A549 (cell line): ENCODE data around the gene SP2. TPM values are rescaled to one million over a fixed set of nuclear protein-coding genes. Genes with fewer than 3 reads are reported as not detected.

Experiments
- ATAC-seq, 2 experiments: fragments of 200-7000 bp in 1 of 2; fragments of >200 bp in 1 of 2; cut with Nextera tagmentation in 1 of 2; cut with Tn5 transposase in 1 of 2; 3 replicates each; pipeline versions ENCODE4 v1.8.0 to v1.9.1; 2018 to 2020; ENCODE audit warnings: mild to moderate bottlenecking in 1 of 2, moderate library complexity in 1 of 2
- CTCF ChIA-PET: fragments of 300-600 bp; sonication (Branson Sonifier 250); formaldehyde crosslinking; extraction: SDS; loops from one replicate; lab custom pipeline; 2021; ENCODE audit warnings: antibody characterized with exemption, inconsistent platforms; lab: Yijun Ruan, JAX
- POLR2A ChIA-PET: fragments of 350-600 bp; formaldehyde crosslinking; extraction: SDS; loops from one replicate; lab custom pipeline; 2021; ENCODE audit warnings: antibody characterized with exemption, inconsistent platforms; lab: Yijun Ruan, JAX
- DNase-seq, 2 experiments: peaks; one replicate each; pipeline versions ENCODE4 v3.0.0 to v3.0.0-alpha.2; 2011 to 2016; ENCODE audit warnings: low read depth in 1 of 2, low spot score in 1 of 2
- FAIRE-seq: peaks from 2 replicates; lab custom pipeline; 2011; peaks lifted over from hg19 to GRCh38; lab: Jason Lieb, UNC
- H3K27ac ChIP-seq, 2 experiments: fragments of >200 bp; sonication (Bioruptor Twin); formaldehyde crosslinking; 3 replicates each; pipeline ENCODE4 v1.5.1; 2016 to 2017
- H3K4me1 ChIP-seq: fragments of >200 bp; sonication (Bioruptor Twin); formaldehyde crosslinking; 3 replicates; pipeline ENCODE4 v1.6.1; 2016
- H3K4me2 ChIP-seq: fragments of >200 bp; sonication (Bioruptor Twin); formaldehyde crosslinking; 3 replicates; pipeline ENCODE4 v1.6.1; 2016
- H3K4me3 ChIP-seq: fragments of >200 bp; sonication (Bioruptor Twin); formaldehyde crosslinking; 3 replicates; pipeline ENCODE4 v1.5.1; 2016
- H3K9me3 ChIP-seq: fragments of >200 bp; sonication (Bioruptor Twin); formaldehyde crosslinking; 3 replicates; pipeline ENCODE4 v1.6.1; 2016
- CBX8 ChIP-seq: fragments of 200-600 bp; sonication (generic); IDR thresholded peaks from 2 replicates; pipeline ENCODE4 v1.6.1; 2016
- CTCF ChIP-seq: fragments of >200 bp; sonication (Bioruptor Twin); formaldehyde crosslinking; IDR thresholded peaks from 3 replicates; pipeline ENCODE4 v1.5.1; 2016
- EP300 ChIP-seq, 2 experiments: fragments of >200 bp; sonication (Bioruptor Twin); formaldehyde crosslinking; IDR thresholded peaks; 2 replicates in 1 of 2; 3 replicates in 1 of 2; pipeline ENCODE4 v1.6.1; 2016 to 2017
- ESRRA ChIP-seq: fragments of 150-350 bp; IDR thresholded peaks from 2 replicates; pipeline ENCODE4 v1.6.1; 2014; ENCODE audit warnings: mild to moderate bottlenecking, low read length, borderline replicate concordance
- FOXS1 ChIP-seq: fragments of 250-450 bp; sonication (Bioruptor Pico); IDR thresholded peaks from 2 replicates; pipeline ENCODE4 v1.5.0; 2020; ENCODE audit warnings: mild to moderate bottlenecking, moderate library complexity
- HDAC2 ChIP-seq: fragments of 200-600 bp; sonication (generic); IDR thresholded peaks from 2 replicates; pipeline ENCODE4 v1.6.1; 2016
- HES2 ChIP-seq: fragments of >200 bp; sonication (Bioruptor Twin); formaldehyde crosslinking; IDR thresholded peaks from 2 replicates; pipeline ENCODE4 v1.6.1; 2016
- HMGXB4 ChIP-seq: fragments of 250-450 bp; sonication (Bioruptor Pico); IDR thresholded peaks from 2 replicates; pipeline ENCODE4 v1.5.0; 2021; ENCODE audit warnings: mild to moderate bottlenecking, moderate library complexity, borderline replicate concordance
- HOXB13 ChIP-seq: fragments of 250-450 bp; sonication (Bioruptor Pico); IDR thresholded peaks from 2 replicates; pipeline ENCODE4 v1.5.0; 2020; ENCODE audit warnings: low read depth, mild to moderate bottlenecking, moderate library complexity
- HOXB5 ChIP-seq: fragments of 250-450 bp; sonication (Bioruptor Pico); IDR thresholded peaks from 2 replicates; pipeline ENCODE4 v1.5.0; 2020; ENCODE audit warnings: mild to moderate bottlenecking, moderate library complexity
- KDM1A ChIP-seq: fragments of 200-600 bp; sonication (generic); IDR thresholded peaks from 2 replicates; pipeline ENCODE4 v1.6.1; 2016; ENCODE audit warnings: low read depth, mild to moderate bottlenecking
- KDM5A ChIP-seq: fragments of 200-600 bp; sonication (generic); IDR thresholded peaks from 2 replicates; pipeline ENCODE4 v1.6.1; 2016; ENCODE audit warnings: antibody characterized with exemption, mild to moderate bottlenecking
- MAFK ChIP-seq: fragments of 450-650 bp; IDR thresholded peaks from 2 replicates; pipeline ENCODE4 v1.6.1; 2014; ENCODE audit not compliant: partially characterized antibody
- NFE2L2 ChIP-seq: fragments of 150-350 bp; conservative IDR thresholded peaks from 2 replicates; pipeline ENCODE4 v1.6.1; 2014; ENCODE audit warnings: low read length
- NR3C1 ChIP-seq: fragments of >200 bp; sonication (Bioruptor Twin); formaldehyde crosslinking; IDR thresholded peaks from 3 replicates; pipeline ENCODE4 v1.6.1; 2017
- POLR2A ChIP-seq: IDR thresholded peaks from 2 replicates; pipeline ENCODE4 v1.6.1; 2012; ENCODE audit warnings: mild to moderate bottlenecking, low read length
- REST ChIP-seq: fragments of 200-600 bp; sonication (generic); IDR thresholded peaks from 2 replicates; pipeline ENCODE4 v1.6.1; 2016; ENCODE audit warnings: antibody characterized with exemption, mild to moderate bottlenecking, moderate library complexity
- ZC3H11A ChIP-seq: fragments of 450-650 bp; IDR thresholded peaks from 2 replicates; pipeline ENCODE4 v1.6.1; 2014; ENCODE audit warnings: antibody characterized with exemption, mild to moderate bottlenecking
- ZFP36 ChIP-seq: fragments of 450-650 bp; IDR thresholded peaks from 2 replicates; pipeline ENCODE4 v1.6.1; 2014; ENCODE audit warnings: borderline replicate concordance; ENCODE audit not compliant: partially characterized antibody
- ZNF302 ChIP-seq: fragments of 250-450 bp; sonication (Bioruptor Pico); IDR thresholded peaks from 2 replicates; pipeline ENCODE4 v1.9.0; 2021; ENCODE audit warnings: inconsistent platforms, mild to moderate bottlenecking, moderate library complexity
- WGBS: methylation state at CpG from one replicate; pipeline ENCODE4 v1.1.6; 2017; ENCODE audit errors: missing lambda C conversion rate; 5-methylcytosine and 5-hydroxymethylcytosine counted together
- polyA plus RNA-seq, 4 experiments: library from polyadenylated mRNA; depleted of rRNA in 3 of 4; stranded (reverse); fragments of >200 nt; fragmentation: RNase III in 1 of 4; extraction: RNeasy Plus Mini Kit Qiagen cat#74134 plus additional on column Dnase treatment in 1 of 4; gene quantifications; 2 replicates in 3 of 4; 3 replicates in 1 of 4; pipeline ENCODE4 v1.2.3, GENCODE V29; 2011 to 2017

SP2 gene
- polyA plus RNA-seq, 2 of the 4 experiments (the other 2 are of a cell fraction): 6.2 to 11.6 TPM

- POLR2A ChIA-PET: interaction anchor here (0.7 to 2.0 kb wide), 4 partner anchors 7 to 60 kb away, joined by 3 to 7 read pairs (median 3); no protein-coding TSS in a partner anchor
- ATAC-seq (no peak), DNase-seq (no peak), FAIRE-seq (no peak)
- Histone ChIP-seq H3K4me1 (peaks cover 32% of the 10 kb centered on the region), H3K27ac (peak overlapping the region; percentile 72 to 75), H3K9me3 (no peaks in the 10 kb centered on the region), H3K4me3 (no peak overlapping the region), H3K4me2 (peak overlapping the region; percentile 71)
- 82% methylated on average over 7 of the region's 7 CpGs for WGBS
- TF ChIP-seq POLR2A: no peak
- no peak for TF ChIP-seq HOXB13 (CRISPR knock-in tag)
- no peak for TF ChIP-seq HMGXB4 (CRISPR knock-in tag)
- no peak for TF ChIP-seq HDAC2
- no peak for TF ChIP-seq ESRRA
- TF ChIP-seq CBX8: no peak
- no peak for TF ChIP-seq HOXB5 (CRISPR knock-in tag)
- no peak for TF ChIP-seq EP300 (IDR thresholded peaks at IDR 0.05)
- TF ChIP-seq REST: no peak
- no peak for TF ChIP-seq ZFP36
- TF ChIP-seq ZC3H11A: no peak
- TF ChIP-seq NFE2L2: no peak
- TF ChIP-seq NR3C1: no peak
- no peak for TF ChIP-seq CTCF
- no peak for TF ChIP-seq FOXS1
- TF ChIP-seq ZNF302 (CRISPR knock-in tag): no peak
- TF ChIP-seq MAFK: no peak
- no peak for TF ChIP-seq KDM1A
- no peak for TF ChIP-seq KDM5A
- no peak for TF ChIP-seq HES2
- CTCF ChIA-PET: interaction anchor here (0.6 to 38.7 kb wide), 13 partner anchors 5 to 963 kb away, joined by 3 to 1426 read pairs (median 6); partner anchors contain the start of genes CDK5RAP3, PNPO, PRR15L and SCRN2
These were observed 59.7 kb downstream of the SP2 start for GRCh38 chr17:47955497-47956461.
